Natural killer cell (primary cell): ENCODE measurements around the gene CSNK1D. TPM values are rescaled to one million over a fixed set of nuclear protein-coding genes. Genes with fewer than 3 reads are reported as not detected.
A peak's percentile ranks its signal among the peaks of the same experiment; 100 is the strongest.

ENCODE experiments used
- ATAC-seq, 3 donors: fragments of 150-1000 bp in 2 of 3; fragments of 200-7000 bp in 1 of 3; cut with Tn5 transposase; 1 replicate in 1 of 3; 2 replicates in 2 of 3; pipeline ENCODE4 v1.10.0; 2021; ENCODE audit warnings: mild to moderate bottlenecking in 2 of 3, moderate library complexity in 2 of 3
- DNase-seq, 2 donors: peaks; one replicate each; pipeline versions ENCODE4 v3.0.0 to v3.0.0-alpha.2; 2013 to 2021; ENCODE audit warnings: mixed read lengths in 1 of 2
- H3K27ac ChIP-seq: one replicate; pipeline ENCODE4 v1.5.1; 2013; ENCODE audit warnings: mild to moderate bottlenecking, low read length
- H3K27me3 ChIP-seq: one replicate; pipeline ENCODE4 v1.6.1; 2013; ENCODE audit warnings: low read length; ENCODE audit not compliant: control insufficient read depth, insufficient read depth
- H3K36me3 ChIP-seq: one replicate; pipeline ENCODE4 v1.6.1; 2013; ENCODE audit warnings: low read length; ENCODE audit not compliant: control insufficient read depth, insufficient read depth
- H3K4me1 ChIP-seq: one replicate; pipeline ENCODE4 v1.6.1; 2013; ENCODE audit warnings: low read length; ENCODE audit not compliant: control insufficient read depth, insufficient read depth
- H3K4me3 ChIP-seq: one replicate; pipeline ENCODE4 v1.5.1; 2013; ENCODE audit warnings: low read length
- H3K9me3 ChIP-seq: one replicate; pipeline ENCODE4 v1.6.1; 2013; ENCODE audit warnings: low read length; ENCODE audit not compliant: control insufficient read depth, insufficient read depth
- H3K27ac Mint-ChIP-seq, 2 donors: one replicate each; pipeline ENCODE4 v1.8.0; 2022; ENCODE audit warnings: mild to moderate bottlenecking in 2 of 2, mixed read lengths in 2 of 2, moderate library complexity in 1 of 2
- H3K27me3 Mint-ChIP-seq, 2 donors: one replicate each; pipeline ENCODE4 v1.8.0; 2022; ENCODE audit warnings: low read depth in 2 of 2, mixed read lengths in 2 of 2
- H3K36me3 Mint-ChIP-seq: one replicate; pipeline ENCODE4 v1.8.0; 2022; ENCODE audit warnings: mixed read lengths
- H3K4me1 Mint-ChIP-seq, 2 donors: one replicate each; pipeline ENCODE4 v1.8.0; 2022; ENCODE audit warnings: mixed read lengths in 2 of 2
- H3K4me3 Mint-ChIP-seq: one replicate; pipeline ENCODE4 v1.8.0; 2022; ENCODE audit warnings: mild to moderate bottlenecking, moderate library complexity, mixed read lengths
- H3K9me3 Mint-ChIP-seq, 2 donors: one replicate each; pipeline ENCODE4 v1.8.0; 2022; ENCODE audit warnings: mixed read lengths in 2 of 2
- WGBS: methylation state at CpG from one replicate; pipeline ENCODE4 v1.1.7; 2013; ENCODE audit warnings: missing lambda C conversion rate; ENCODE audit not compliant: insufficient coverage; 5-methylcytosine and 5-hydroxymethylcytosine counted together
- intact Hi-C: fragments of 100-400 bp; cut with micrococcal nuclease; formaldehyde crosslinking; loops from one replicate; pipeline ENCODE4 v1.14.2; 2022
- total RNA-seq, 4 donors: library from RNA; stranded (reverse); fragments of 120-200 nt in 1 of 4; gene quantifications; one replicate each; pipeline versions ENCODE4 v1.2.3 to v1.2.4, GENCODE V29; 2013 to 2022
- TF ChIP-seq, protein P1 (sequence below): fragments of 200-600 bp; IDR thresholded peaks from one replicate; pipeline ENCODE4 v1.8.0; 2022; ENCODE audit warnings: antibody characterized with exemption

The CSNK1D gene
- total RNA-seq, 3 donors from 2014 or later (not counting 1 experiment from before 2014, with no cell fraction given), result 423 to 475 (median 468) TPM

DNA sequence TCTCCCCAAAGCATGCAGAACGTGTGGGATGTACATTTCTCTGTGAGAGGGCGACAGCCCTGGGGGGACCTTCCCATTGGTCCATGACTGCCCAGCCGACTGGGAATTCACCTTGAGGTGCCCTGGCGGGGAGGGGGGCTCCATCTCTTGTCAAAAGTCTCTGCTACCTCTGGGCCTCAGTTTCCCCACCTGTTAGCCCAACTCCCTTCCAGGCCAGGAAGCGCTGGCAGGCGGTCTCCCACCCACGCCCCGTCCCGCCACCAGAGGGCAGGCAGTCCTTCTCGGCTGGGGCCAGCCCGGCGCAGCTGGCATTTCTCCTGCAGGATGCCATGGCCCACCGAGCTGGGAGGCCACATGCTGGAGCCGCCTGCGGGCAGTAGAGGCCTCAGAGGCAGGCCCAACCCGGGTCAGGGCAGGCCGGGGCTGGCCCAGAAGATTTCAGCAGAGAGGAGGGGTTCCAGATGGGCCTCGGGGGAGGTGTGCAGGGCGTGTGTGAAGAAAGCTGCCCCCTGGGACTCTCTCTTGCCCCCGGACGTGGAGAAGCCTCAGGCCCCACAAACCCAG is 27.3 kb upstream of the CSNK1D start:
- 25% methylated on average over 21 of the region's 21 CpGs for WGBS
- peaks cover 63 to 89% of the 10 kb centered on the region in 2 donors for H3K4me1 Mint-ChIP-seq
- H3K36me3 Mint-ChIP-seq, result no peaks in the 10 kb centered on the region
- ATAC-seq (no peak), DNase-seq (peak; percentile 67 to 83)
- peak overlapping the region; percentile 78 for H3K27ac ChIP-seq
- no peak overlapping the region for H3K4me3 ChIP-seq
- H3K9me3 ChIP-seq, result no peaks in the 10 kb centered on the region
- no peaks in the 10 kb centered on the region for H3K9me3 Mint-ChIP-seq
- H3K27ac Mint-ChIP-seq, result peak overlapping the region; percentile 99
- no peaks in the 10 kb centered on the region for H3K27me3 ChIP-seq
- peak overlapping the region; percentile 74 for H3K4me3 Mint-ChIP-seq
- intact Hi-C loops, result no loop called here
- H3K36me3 ChIP-seq, result no peaks in the 10 kb centered on the region
- H3K4me1 ChIP-seq, result peaks cover 94% of the 10 kb centered on the region
- no peaks in the 10 kb centered on the region for H3K27me3 Mint-ChIP-seq
- TF ChIP-seq, protein P1, sequence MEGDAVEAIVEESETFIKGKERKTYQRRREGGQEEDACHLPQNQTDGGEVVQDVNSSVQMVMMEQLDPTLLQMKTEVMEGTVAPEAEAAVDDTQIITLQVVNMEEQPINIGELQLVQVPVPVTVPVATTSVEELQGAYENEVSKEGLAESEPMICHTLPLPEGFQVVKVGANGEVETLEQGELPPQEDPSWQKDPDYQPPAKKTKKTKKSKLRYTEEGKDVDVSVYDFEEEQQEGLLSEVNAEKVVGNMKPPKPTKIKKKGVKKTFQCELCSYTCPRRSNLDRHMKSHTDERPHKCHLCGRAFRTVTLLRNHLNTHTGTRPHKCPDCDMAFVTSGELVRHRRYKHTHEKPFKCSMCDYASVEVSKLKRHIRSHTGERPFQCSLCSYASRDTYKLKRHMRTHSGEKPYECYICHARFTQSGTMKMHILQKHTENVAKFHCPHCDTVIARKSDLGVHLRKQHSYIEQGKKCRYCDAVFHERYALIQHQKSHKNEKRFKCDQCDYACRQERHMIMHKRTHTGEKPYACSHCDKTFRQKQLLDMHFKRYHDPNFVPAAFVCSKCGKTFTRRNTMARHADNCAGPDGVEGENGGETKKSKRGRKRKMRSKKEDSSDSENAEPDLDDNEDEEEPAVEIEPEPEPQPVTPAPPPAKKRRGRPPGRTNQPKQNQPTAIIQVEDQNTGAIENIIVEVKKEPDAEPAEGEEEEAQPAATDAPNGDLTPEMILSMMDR, result peak; percentile 72

DNA sequence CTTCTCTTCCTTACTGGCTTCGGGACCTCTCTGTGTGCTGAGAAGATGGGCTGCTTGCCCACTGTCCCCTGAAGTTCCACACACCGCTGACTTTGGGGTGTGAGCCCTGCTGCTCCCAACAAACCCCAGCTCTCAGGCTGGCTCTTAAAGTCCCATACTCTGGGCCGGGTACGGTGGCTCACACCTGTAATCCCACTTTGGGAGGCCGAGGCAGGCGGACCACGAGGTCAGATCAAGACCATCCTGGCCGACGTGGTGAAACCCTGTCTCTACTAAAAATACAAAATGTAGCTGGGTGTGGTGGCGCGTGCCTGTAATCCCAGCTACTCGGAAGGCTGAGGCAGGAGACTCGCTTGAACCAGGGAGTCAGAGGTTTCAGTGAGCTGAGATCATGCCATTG is 26.7 kb upstream of the CSNK1D start:
- Histone ChIP-seq H3K4me1 (peaks cover 89% of the 10 kb centered on the region), H3K27ac (no peak overlapping the region), H3K27me3 (no peaks in the 10 kb centered on the region), H3K36me3 (no peaks in the 10 kb centered on the region), H3K4me3 (no peak overlapping the region), H3K9me3 (no peaks in the 10 kb centered on the region)
- Mint-ChIP-seq H3K27ac (peak overlapping the region; percentile 99), H3K9me3 (no peaks in the 10 kb centered on the region), H3K36me3 (no peaks in the 10 kb centered on the region), H3K4me3 (peak overlapping the region; percentile 74), H3K27me3 (no peaks in the 10 kb centered on the region), H3K4me1 (peaks cover 62 to 89% of the 10 kb centered on the region in 2 donors)
- intact Hi-C loops, result no loop called here
- DNase-seq (no peak), ATAC-seq (no peak)
- WGBS, result 94% methylated on average over 13 of the region's 13 CpGs
- TF ChIP-seq, protein P1, result no peak

DNA sequence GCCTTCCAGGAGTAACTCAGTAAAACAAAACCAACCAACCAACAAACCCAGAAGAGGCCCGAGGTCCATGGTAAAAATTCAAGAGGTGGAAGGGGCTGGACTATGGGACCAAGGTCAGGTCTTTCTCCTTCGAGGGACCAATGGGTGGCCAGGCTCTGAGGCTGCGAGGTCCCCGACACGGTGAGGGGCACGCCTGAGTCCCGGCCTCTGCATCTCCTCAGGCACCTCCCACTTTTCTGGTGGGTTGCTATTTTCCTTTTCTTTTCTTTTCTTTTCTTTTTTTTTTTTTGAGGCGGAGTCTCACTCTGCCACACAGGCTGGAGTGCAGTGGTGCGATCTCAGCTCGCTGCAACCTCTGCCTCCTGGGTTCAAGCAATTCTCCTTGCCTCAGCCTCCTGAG is 26.0 kb upstream of the CSNK1D start:
- TF ChIP-seq, protein P1, result no peak
- Mint-ChIP-seq H3K9me3 (no peaks in the 10 kb centered on the region), H3K27me3 (no peaks in the 10 kb centered on the region), H3K36me3 (no peaks in the 10 kb centered on the region), H3K4me3 (peak overlapping the region; percentile 92), H3K4me1 (peaks cover 63 to 88% of the 10 kb centered on the region in 2 donors), H3K27ac (peak overlapping the region; percentile 99)
- DNase-seq (peak in 1 of 2 donors; percentile 52), ATAC-seq (no peak)
- H3K4me1 ChIP-seq, result peaks cover 81% of the 10 kb centered on the region
- intact Hi-C loops, result loop anchor here (5.0 kb wide), 1 partner anchor 82 kb away; no protein-coding TSS in a partner anchor
- no peaks in the 10 kb centered on the region for H3K36me3 ChIP-seq
- no peaks in the 10 kb centered on the region for H3K9me3 ChIP-seq
- H3K27me3 ChIP-seq, result no peaks in the 10 kb centered on the region
- peak overlapping the region; percentile 98 for H3K27ac ChIP-seq
- H3K4me3 ChIP-seq, result no peak overlapping the region
- WGBS, result 86% methylated on average over 10 of the region's 10 CpGs
